Measurements from ENCODE around the gene TRIM48. TPM values are rescaled to one million over a fixed set of nuclear protein-coding genes. Genes with fewer than 3 reads are reported as not detected.

Gene TRIM48
- total RNA-seq, 1 experiment from 2014 or later: not detected

GRCh38 chr11:55263081-55263480, 1.1 kb downstream of the TRIM48 start:
- H3K79me1 ChIP-seq (ENCODE audit: insufficient read depth, low read depth, low read length, poor library complexity, severe bottlenecking): no peaks in the 10 kb centered on the region
- no peak overlapping the region for H3K4ac ChIP-seq (ENCODE audit: low read depth, low read length)
- H4K5ac ChIP-seq (ENCODE audit: insufficient read length, low read depth, low read length): no peak overlapping the region
- Mint-ChIP-seq H3K4me1 (no peaks in the 10 kb centered on the region), H3K27me3 (ENCODE audit: low read depth) (no peaks in the 10 kb centered on the region), H3K36me3 (ENCODE audit: insufficient read depth in 1 of 3, low read depth in 3 of 3) (peaks cover 0 to 15% (median 4%) of the 10 kb centered on the region in 3 experiments; a peak in 5 of 7 replicates), H3K27ac (no peak overlapping the region), H3K9me3 (peaks cover 76 to 82% of the 10 kb centered on the region in 2 experiments), H3K4me3 (no peak overlapping the region)
- H2AFZ ChIP-seq (ENCODE audit: low read length): no peak overlapping the region
- no peak for TF ChIP-seq CTCF (conservative IDR thresholded peaks at IDR 0.05)
- WGBS (ENCODE audit: extremely low coverage, insufficient read length, low lambda C conversion rate): no CpG with 5 or more reads among the region's 5 CpGs
- H3K4me2 ChIP-seq (ENCODE audit: insufficient read depth, insufficient read length, low read length): no peak overlapping the region
- no peak overlapping the region for H2AK5ac ChIP-seq (ENCODE audit: insufficient read length, low read length)
- no peak overlapping the region for H3K14ac ChIP-seq (ENCODE audit: insufficient read depth, low read length)
- no peak overlapping the region for H3K18ac ChIP-seq (ENCODE audit: insufficient read length, low read depth, low read length)
- peaks cover 37% of the 10 kb centered on the region for H3K9me3 ChIP-seq (ENCODE audit: control insufficient read depth, low read depth, low read length)
- no peak for DNase-seq
- H3K27ac ChIP-seq (ENCODE audit: insufficient read length, low read depth, low read length): no peak overlapping the region
- no peaks in the 10 kb centered on the region for H4K20me1 ChIP-seq (ENCODE audit: control insufficient read depth, insufficient read depth, insufficient read length)
- H3K56ac ChIP-seq (ENCODE audit: insufficient read length, low read depth, low read length): no peak overlapping the region
- H3K79me2 ChIP-seq (ENCODE audit: insufficient read depth, low read length): no peaks in the 10 kb centered on the region
- H3K27me3 ChIP-seq (ENCODE audit: insufficient read depth, low read length): no peaks in the 10 kb centered on the region
- H2BK20ac ChIP-seq (ENCODE audit: low read depth, low read length, poor library complexity, severe bottlenecking): no peak overlapping the region
- H2BK15ac ChIP-seq (ENCODE audit: low read depth, low read length): no peak overlapping the region
- H2BK5ac ChIP-seq (ENCODE audit: insufficient read length, low read length): no peak overlapping the region
- no peak overlapping the region for H3K9ac ChIP-seq (ENCODE audit: extremely low read depth, insufficient read length, low read length)
- H3T11ph ChIP-seq (ENCODE audit: low read length): no peak overlapping the region
- H2BK120ac ChIP-seq (ENCODE audit: low read depth, low read length, poor library complexity, severe bottlenecking): no peak overlapping the region
- no peak overlapping the region for H4K91ac ChIP-seq (ENCODE audit: insufficient read length, low read depth, low read length)
- no peak overlapping the region for H2BK12ac ChIP-seq (ENCODE audit: insufficient read length, low read depth, low read length)
- H4K8ac ChIP-seq (replicated peaks; ENCODE audit: insufficient read length, low read depth, low read length): no peak overlapping the region
- no peaks in the 10 kb centered on the region for H3K23me2 ChIP-seq (ENCODE audit: insufficient read length, low read depth, low read length, poor library complexity, severe bottlenecking)
- H3K23ac ChIP-seq (ENCODE audit: insufficient read length, low read depth, low read length): no peak overlapping the region
- no peaks in the 10 kb centered on the region for H3K4me1 ChIP-seq (ENCODE audit: insufficient read depth, low read length)

Other genes with a start within 250 kb of the TRIM48 start
- gene OR4A16, start 81.0 kb downstream of the TRIM48 start, total RNA-seq (2021): not detected in 2 replicates
- gene OR4A15, start 105.8 kb downstream of the TRIM48 start, total RNA-seq (2021): not detected in 2 replicates

Measured in H9 (cell line).